ENCODE data around the gene MTRF1.

- no peak for TF ChIP-seq EZH2 (IDR thresholded peaks at IDR 0.05; ENCODE audit: borderline replicate concordance, low read length)
- TF ChIP-seq CTCF (IDR thresholded peaks at IDR 0.05; ENCODE audit: low read length): no peak
These were observed 81.1 kb downstream of the MTRF1 start for GRCh38 chr13:41182231-41182630.

Measured in OCI-LY1 (cell line).